Measurements from ENCODE around the gene MACROD2. TPM values are rescaled to one million over a fixed set of nuclear protein-coding genes. Genes with fewer than 3 reads are reported as not detected.

The MACROD2 gene
- polyA plus RNA-seq, 2 of the 4 experiments (the other 2 are of a cell fraction) = 0.96 to 1.3 TPM

GRCh38 chr20:14422892-14423291, 427.6 kb downstream of the MACROD2 start:
- ChIA-PET POLR2A (interaction anchor here (0.7 kb wide), 2 partner anchors 31 to 1541 kb away, joined by 6 to 8 read pairs; no protein-coding TSS in a partner anchor), CTCF (interaction anchor here (0.7 kb wide), 3 partner anchors 81 to 430 kb away, joined by 3 read pairs; no protein-coding TSS in a partner anchor)
- Histone ChIP-seq H3K27ac (no peak overlapping the region), H3K9me3 (no peaks in the 10 kb centered on the region), H3K4me1 (no peaks in the 10 kb centered on the region), H3K4me3 (no peak overlapping the region), H3K4me2 (no peak overlapping the region)
- ATAC-seq = no peak
- TF ChIP-seq HES2 (IDR thresholded peaks at IDR 0.05) (no peak), TFCP2L1 (CRISPR knock-in tag; IDR thresholded peaks at IDR 0.05) (no peak), HMGXB4 (CRISPR knock-in tag; IDR thresholded peaks at IDR 0.05; ENCODE audit: borderline replicate concordance) (no peak), JUN (IDR thresholded peaks at IDR 0.05) (no peak), CHD2 (IDR thresholded peaks at IDR 0.05; ENCODE audit: low read length, partially characterized antibody) (no peak), POLR2A (IDR thresholded peaks at IDR 0.05; ENCODE audit: low read length) (no peak), BHLHE40 (IDR thresholded peaks at IDR 0.05; ENCODE audit: low read depth, low read length) (no peak), FOSL2 (IDR thresholded peaks at IDR 0.05) (no peak), FOSL2 (CRISPR knock-in tag; IDR thresholded peaks at IDR 0.05) (no peak), MAZ (IDR thresholded peaks at IDR 0.05; ENCODE audit: borderline replicate concordance, low read depth, low read length) (no peak), ELK1 (IDR thresholded peaks at IDR 0.05; ENCODE audit: low read depth, low read length) (no peak), EHF (CRISPR knock-in tag; IDR thresholded peaks at IDR 0.05) (no peak), GATA3 (IDR thresholded peaks at IDR 0.05; ENCODE audit: borderline replicate concordance) (no peak), ZFP36 (IDR thresholded peaks at IDR 0.05; ENCODE audit: borderline replicate concordance, partially characterized antibody) (no peak), CTCF (IDR thresholded peaks at IDR 0.05) (no peak), TP53 (CRISPR knock-in tag; IDR thresholded peaks at IDR 0.05) (no peak), HOXB13 (CRISPR knock-in tag; IDR thresholded peaks at IDR 0.05; ENCODE audit: low read depth) (no peak), KDM5A (IDR thresholded peaks at IDR 0.05) (no peak), SMC3 (IDR thresholded peaks at IDR 0.05) (no peak), EHMT2 (IDR thresholded peaks at IDR 0.05; ENCODE audit: low read depth) (no peak)
- WGBS (ENCODE audit: missing lambda C conversion rate) = 57% methylated on average over 4 of the region's 4 CpGs
- peak; percentile 13 for FAIRE-seq
- peak in 1 of 2 experiments; percentile 12 for DNase-seq (ENCODE audit: low read depth in 1 of 2, low spot score in 1 of 2)

GRCh38 chr20:14431568-14431967, 436.3 kb downstream of the MACROD2 start:
- no peak for DNase-seq (ENCODE audit: low read depth in 1 of 2, low spot score in 1 of 2)

More at GRCh38 chr20:14431568-14431967, 436.3 kb downstream of the MACROD2 start:
- 82% methylated on average over 2 of the region's 2 CpGs for WGBS (ENCODE audit: missing lambda C conversion rate)
- no peaks in the 10 kb centered on the region for H3K9me3 ChIP-seq
- H3K27ac ChIP-seq = no peak overlapping the region
- ATAC-seq (no peak), FAIRE-seq (no peak)
- ChIA-PET POLR2A (no interaction called here), CTCF (no interaction called here)
- H3K4me2 ChIP-seq = no peak overlapping the region
- 0 out of 3 replicates have a peak, but pooled peaks cover 5% of the 10 kb centered on the region for H3K4me1 ChIP-seq
- H3K4me3 ChIP-seq = no peak overlapping the region
- TF ChIP-seq PHF8 (IDR thresholded peaks at IDR 0.05; ENCODE audit: borderline replicate concordance, low read depth) = no peak
- TF ChIP-seq RFX5 (IDR thresholded peaks at IDR 0.05) = no peak
- no peak for TF ChIP-seq MYC (IDR thresholded peaks at IDR 0.05; ENCODE audit: borderline replicate concordance, low read length)
- no peak for TF ChIP-seq CEBPB (IDR thresholded peaks at IDR 0.05)
- no peak for TF ChIP-seq RCOR1 (IDR thresholded peaks at IDR 0.05; ENCODE audit: low read depth, low read length)
- no peak for TF ChIP-seq ZC3H11A (IDR thresholded peaks at IDR 0.05)
- no peak for TF ChIP-seq ZFP36 (IDR thresholded peaks at IDR 0.05; ENCODE audit: borderline replicate concordance, partially characterized antibody)

All from A549 (cell line).